ENCODE measurements around the gene PIP5K1B. TPM values are rescaled to one million over a fixed set of nuclear protein-coding genes. Genes with fewer than 3 reads are reported as not detected.

PIP5K1B gene
- total and polyA plus RNA-seq, 2 experiments from 2014 or later = 1.3 to 2.8 TPM

DNA sequence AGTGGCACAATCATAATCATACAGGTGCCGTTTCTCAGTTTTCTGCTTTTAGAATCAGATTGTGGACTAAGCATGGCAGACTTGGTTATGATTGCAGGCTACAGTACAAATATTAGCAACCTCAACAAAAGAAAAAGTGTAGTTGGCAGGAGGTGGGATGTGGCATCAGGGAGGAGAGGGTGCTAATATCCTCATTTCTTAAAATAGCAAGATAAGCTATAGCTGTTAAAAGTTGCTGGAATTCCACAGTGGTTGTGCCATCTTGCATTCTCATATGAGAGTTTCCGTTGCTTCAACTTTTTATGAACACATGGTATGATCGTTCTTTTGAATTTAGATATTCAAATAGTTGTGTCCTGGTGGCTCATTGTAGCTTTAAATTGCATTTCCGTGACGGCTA is 21.4 kb downstream of the PIP5K1B start (continued):
- TF ChIP-seq, protein P1, sequence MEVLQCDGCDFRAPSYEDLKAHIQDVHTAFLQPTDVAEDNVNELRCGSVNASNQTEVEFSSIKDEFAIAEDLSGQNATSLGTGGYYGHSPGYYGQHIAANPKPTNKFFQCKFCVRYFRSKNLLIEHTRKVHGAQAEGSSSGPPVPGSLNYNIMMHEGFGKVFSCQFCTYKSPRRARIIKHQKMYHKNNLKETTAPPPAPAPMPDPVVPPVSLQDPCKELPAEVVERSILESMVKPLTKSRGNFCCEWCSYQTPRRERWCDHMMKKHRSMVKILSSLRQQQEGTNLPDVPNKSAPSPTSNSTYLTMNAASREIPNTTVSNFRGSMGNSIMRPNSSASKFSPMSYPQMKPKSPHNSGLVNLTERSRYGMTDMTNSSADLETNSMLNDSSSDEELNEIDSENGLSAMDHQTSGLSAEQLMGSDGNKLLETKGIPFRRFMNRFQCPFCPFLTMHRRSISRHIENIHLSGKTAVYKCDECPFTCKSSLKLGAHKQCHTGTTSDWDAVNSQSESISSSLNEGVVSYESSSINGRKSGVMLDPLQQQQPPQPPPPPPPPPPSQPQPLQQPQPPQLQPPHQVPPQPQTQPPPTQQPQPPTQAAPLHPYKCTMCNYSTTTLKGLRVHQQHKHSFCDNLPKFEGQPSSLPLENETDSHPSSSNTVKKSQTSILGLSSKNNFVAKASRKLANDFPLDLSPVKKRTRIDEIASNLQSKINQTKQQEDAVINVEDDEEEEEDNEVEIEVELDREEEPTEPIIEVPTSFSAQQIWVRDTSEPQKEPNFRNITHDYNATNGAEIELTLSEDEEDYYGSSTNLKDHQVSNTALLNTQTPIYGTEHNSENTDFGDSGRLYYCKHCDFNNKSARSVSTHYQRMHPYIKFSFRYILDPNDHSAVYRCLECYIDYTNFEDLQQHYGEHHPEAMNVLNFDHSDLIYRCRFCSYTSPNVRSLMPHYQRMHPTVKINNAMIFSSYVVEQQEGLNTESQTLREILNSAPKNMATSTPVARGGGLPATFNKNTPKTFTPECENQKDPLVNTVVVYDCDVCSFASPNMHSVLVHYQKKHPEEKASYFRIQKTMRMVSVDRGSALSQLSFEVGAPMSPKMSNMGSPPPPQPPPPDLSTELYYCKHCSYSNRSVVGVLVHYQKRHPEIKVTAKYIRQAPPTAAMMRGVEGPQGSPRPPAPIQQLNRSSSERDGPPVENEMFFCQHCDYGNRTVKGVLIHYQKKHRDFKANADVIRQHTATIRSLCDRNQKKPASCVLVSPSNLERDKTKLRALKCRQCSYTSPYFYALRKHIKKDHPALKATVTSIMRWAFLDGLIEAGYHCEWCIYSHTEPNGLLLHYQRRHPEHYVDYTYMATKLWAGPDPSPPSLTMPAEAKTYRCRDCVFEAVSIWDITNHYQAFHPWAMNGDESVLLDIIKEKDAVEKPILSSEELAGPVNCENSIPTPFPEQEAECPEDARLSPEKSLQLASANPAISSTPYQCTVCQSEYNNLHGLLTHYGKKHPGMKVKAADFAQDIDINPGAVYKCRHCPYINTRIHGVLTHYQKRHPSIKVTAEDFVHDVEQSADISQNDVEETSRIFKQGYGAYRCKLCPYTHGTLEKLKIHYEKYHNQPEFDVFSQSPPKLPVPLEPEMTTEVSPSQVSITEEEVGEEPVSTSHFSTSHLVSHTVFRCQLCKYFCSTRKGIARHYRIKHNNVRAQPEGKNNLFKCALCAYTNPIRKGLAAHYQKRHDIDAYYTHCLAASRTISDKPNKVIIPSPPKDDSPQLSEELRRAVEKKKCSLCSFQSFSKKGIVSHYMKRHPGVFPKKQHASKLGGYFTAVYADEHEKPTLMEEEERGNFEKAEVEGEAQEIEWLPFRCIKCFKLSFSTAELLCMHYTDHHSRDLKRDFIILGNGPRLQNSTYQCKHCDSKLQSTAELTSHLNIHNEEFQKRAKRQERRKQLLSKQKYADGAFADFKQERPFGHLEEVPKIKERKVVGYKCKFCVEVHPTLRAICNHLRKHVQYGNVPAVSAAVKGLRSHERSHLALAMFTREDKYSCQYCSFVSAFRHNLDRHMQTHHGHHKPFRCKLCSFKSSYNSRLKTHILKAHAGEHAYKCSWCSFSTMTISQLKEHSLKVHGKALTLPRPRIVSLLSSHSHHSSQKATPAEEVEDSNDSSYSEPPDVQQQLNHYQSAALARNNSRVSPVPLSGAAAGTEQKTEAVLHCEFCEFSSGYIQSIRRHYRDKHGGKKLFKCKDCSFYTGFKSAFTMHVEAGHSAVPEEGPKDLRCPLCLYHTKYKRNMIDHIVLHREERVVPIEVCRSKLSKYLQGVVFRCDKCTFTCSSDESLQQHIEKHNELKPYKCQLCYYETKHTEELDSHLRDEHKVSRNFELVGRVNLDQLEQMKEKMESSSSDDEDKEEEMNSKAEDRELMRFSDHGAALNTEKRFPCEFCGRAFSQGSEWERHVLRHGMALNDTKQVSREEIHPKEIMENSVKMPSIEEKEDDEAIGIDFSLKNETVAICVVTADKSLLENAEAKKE (CRISPR knock-in tag; IDR thresholded peaks at IDR 0.05) = no peak
- TF ChIP-seq ZNF331 (CRISPR knock-in tag; IDR thresholded peaks at IDR 0.05; ENCODE audit: low read depth) = no peak
- TF ChIP-seq, protein P2, sequence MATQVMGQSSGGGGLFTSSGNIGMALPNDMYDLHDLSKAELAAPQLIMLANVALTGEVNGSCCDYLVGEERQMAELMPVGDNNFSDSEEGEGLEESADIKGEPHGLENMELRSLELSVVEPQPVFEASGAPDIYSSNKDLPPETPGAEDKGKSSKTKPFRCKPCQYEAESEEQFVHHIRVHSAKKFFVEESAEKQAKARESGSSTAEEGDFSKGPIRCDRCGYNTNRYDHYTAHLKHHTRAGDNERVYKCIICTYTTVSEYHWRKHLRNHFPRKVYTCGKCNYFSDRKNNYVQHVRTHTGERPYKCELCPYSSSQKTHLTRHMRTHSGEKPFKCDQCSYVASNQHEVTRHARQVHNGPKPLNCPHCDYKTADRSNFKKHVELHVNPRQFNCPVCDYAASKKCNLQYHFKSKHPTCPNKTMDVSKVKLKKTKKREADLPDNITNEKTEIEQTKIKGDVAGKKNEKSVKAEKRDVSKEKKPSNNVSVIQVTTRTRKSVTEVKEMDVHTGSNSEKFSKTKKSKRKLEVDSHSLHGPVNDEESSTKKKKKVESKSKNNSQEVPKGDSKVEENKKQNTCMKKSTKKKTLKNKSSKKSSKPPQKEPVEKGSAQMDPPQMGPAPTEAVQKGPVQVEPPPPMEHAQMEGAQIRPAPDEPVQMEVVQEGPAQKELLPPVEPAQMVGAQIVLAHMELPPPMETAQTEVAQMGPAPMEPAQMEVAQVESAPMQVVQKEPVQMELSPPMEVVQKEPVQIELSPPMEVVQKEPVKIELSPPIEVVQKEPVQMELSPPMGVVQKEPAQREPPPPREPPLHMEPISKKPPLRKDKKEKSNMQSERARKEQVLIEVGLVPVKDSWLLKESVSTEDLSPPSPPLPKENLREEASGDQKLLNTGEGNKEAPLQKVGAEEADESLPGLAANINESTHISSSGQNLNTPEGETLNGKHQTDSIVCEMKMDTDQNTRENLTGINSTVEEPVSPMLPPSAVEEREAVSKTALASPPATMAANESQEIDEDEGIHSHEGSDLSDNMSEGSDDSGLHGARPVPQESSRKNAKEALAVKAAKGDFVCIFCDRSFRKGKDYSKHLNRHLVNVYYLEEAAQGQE (IDR thresholded peaks at IDR 0.05; ENCODE audit: unreplicated experiment) = no peak
- TF ChIP-seq CREB1 (CRISPR knock-in tag; IDR thresholded peaks at IDR 0.05; ENCODE audit: low read depth) = no peak
- TF ChIP-seq NANOG (IDR thresholded peaks at IDR 0.05; ENCODE audit: borderline replicate concordance) = no peak
- TF ChIP-seq POLR2AphosphoS5 (IDR thresholded peaks at IDR 0.05; ENCODE audit: low read depth) = no peak
- TF ChIP-seq EZH2 (IDR thresholded peaks at IDR 0.05; ENCODE audit: low read depth, unreplicated experiment) = no peak
- TF ChIP-seq ZNF114 (CRISPR knock-in tag; IDR thresholded peaks at IDR 0.05) = no peak
- no peak for TF ChIP-seq EZH2phosphoT487 (IDR thresholded peaks at IDR 0.05; ENCODE audit: unreplicated experiment)
- no peak for TF ChIP-seq STAT1 (IDR thresholded peaks at IDR 0.05; ENCODE audit: unreplicated experiment)
- TF ChIP-seq, protein P3, sequence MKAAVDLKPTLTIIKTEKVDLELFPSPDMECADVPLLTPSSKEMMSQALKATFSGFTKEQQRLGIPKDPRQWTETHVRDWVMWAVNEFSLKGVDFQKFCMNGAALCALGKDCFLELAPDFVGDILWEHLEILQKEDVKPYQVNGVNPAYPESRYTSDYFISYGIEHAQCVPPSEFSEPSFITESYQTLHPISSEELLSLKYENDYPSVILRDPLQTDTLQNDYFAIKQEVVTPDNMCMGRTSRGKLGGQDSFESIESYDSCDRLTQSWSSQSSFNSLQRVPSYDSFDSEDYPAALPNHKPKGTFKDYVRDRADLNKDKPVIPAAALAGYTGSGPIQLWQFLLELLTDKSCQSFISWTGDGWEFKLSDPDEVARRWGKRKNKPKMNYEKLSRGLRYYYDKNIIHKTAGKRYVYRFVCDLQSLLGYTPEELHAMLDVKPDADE (IDR thresholded peaks at IDR 0.05) = no peak

All from GM23338 (cell line).